Gastroesophageal sphincter (tissue), 3 donors: ENCODE measurements around the gene NDUFAF7.

Experiments used
- CTCF ChIP-seq, 4 experiments: fragments of 200-600 bp in 2 of 4; fragments of 450-650 bp in 2 of 4; sonication (generic) in 1 of 4; IDR thresholded peaks; one replicate each; pipeline ENCODE4 v1.5.1; 2017 to 2019; ENCODE audit warnings: antibody characterized with exemption in 4 of 4, mild to moderate bottlenecking in 2 of 4, moderate library complexity in 2 of 4
- POLR2A ChIP-seq, 2 donors: fragments of 450-650 bp; IDR thresholded peaks; one replicate each; pipeline ENCODE4 v1.6.1; 2017; ENCODE audit warnings: antibody characterized with exemption in 2 of 2, mild to moderate bottlenecking in 2 of 2, moderate library complexity in 1 of 2

GRCh38 chr2:37263839-37264238, 32.4 kb downstream of the NDUFAF7 start:
- TF ChIP-seq CTCF (IDR thresholded peaks at IDR 0.05) (no peak), POLR2A (IDR thresholded peaks at IDR 0.05) (no peak)
